Measurements from ENCODE around the gene ETFB. TPM values are rescaled to one million over a fixed set of nuclear protein-coding genes. Genes with fewer than 3 reads are reported as not detected.

ETFB gene
- total RNA-seq, 1 experiment from 2014 or later: 77.3 TPM

DNA sequence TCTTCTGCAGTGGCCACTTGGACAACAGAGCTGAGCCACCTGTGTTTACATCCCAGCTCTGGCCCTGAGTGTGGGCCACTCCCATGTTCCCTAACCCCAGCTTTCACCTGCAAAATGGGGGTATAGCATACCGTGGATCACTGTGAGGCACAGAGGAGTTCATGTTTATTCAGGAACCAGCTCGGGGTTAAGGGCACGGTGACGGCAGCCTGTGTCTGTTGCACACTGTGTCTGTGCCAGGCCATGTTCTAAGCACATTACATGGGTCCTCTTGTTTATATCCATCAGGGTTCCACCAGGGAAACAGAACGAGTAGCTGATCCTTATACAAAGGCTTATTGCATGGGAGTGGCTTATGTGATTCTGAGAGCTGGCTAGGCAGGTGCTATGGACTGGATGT, 68.8 kb downstream of the ETFB start:
- no peak for DNase-seq (ENCODE audit: extremely low read depth, low read depth)

- DNase-seq (ENCODE audit: extremely low read depth, low read depth): no peak
These were observed 69.7 kb downstream of the ETFB start for GRCh38 chr19:51296336-51297093.

GRCh38 chr19:51295382-51296126, 70.6 kb downstream of the ETFB start:
- DNase-seq (ENCODE audit: extremely low read depth, low read depth): no peak

Other genes with a start within 250 kb of the ETFB start
- not detected in 2 replicates for gene SIGLEC9, start 241.5 kb downstream of the ETFB start, total RNA-seq (2014; rRNA removed; shearing (Covaris generic))
- not detected in 2 replicates for gene SIGLEC7, start 224.1 kb downstream of the ETFB start, total RNA-seq (2014; rRNA removed; shearing (Covaris generic))
- 0.22 TPM in 1 of 2 replicates, not detected in the other for gene CD33, start 141.3 kb downstream of the ETFB start, total RNA-seq (2014; rRNA removed; shearing (Covaris generic))
- not detected in 2 replicates for gene SIGLECL1, start 115.3 kb downstream of the ETFB start, total RNA-seq (2014; rRNA removed; shearing (Covaris generic))
- 0.66 TPM in 1 of 2 replicates, not detected in the other for gene IGLON5, start 54.7 kb downstream of the ETFB start, total RNA-seq (2014; rRNA removed; shearing (Covaris generic))
- 1.2 and 1.6 TPM in 2 replicates for gene VSIG10L, start 24.2 kb downstream of the ETFB start, total RNA-seq (2014; rRNA removed; shearing (Covaris generic))
- 0.27 and 1.2 TPM in 2 replicates for gene CLDND2, start 2.6 kb upstream of the ETFB start, total RNA-seq (2014; rRNA removed; shearing (Covaris generic))
- gene NKG7, start 6.3 kb upstream of the ETFB start, total RNA-seq (2014; rRNA removed; shearing (Covaris generic)): not detected in 2 replicates
- not detected in 2 replicates for gene LIM2, start 21.6 kb upstream of the ETFB start, total RNA-seq (2014; rRNA removed; shearing (Covaris generic))
- gene C19orf84, start 24.2 kb upstream of the ETFB start, total RNA-seq (2014; rRNA removed; shearing (Covaris generic)): not detected in 2 replicates
- not detected in 2 replicates for gene SIGLEC10, start 51.3 kb upstream of the ETFB start, total RNA-seq (2014; rRNA removed; shearing (Covaris generic))
- not detected in 2 replicates for gene SIGLEC8, start 92.1 kb upstream of the ETFB start, total RNA-seq (2014; rRNA removed; shearing (Covaris generic))
- gene CEACAM18, start 112.2 kb upstream of the ETFB start, total RNA-seq (2014; rRNA removed; shearing (Covaris generic)): not detected in 2 replicates
- not detected in 2 replicates for gene SIGLEC12, start 135.4 kb upstream of the ETFB start, total RNA-seq (2014; rRNA removed; shearing (Covaris generic))
- not detected in 2 replicates for gene SIGLEC6, start 165.3 kb upstream of the ETFB start, total RNA-seq (2014; rRNA removed; shearing (Covaris generic))
- gene ZNF175, start 204.9 kb upstream of the ETFB start, total RNA-seq (2014; rRNA removed; shearing (Covaris generic)): 2.9 and 3.4 TPM in 2 replicates